Measurements from ENCODE around the gene CCDC106. TPM values are rescaled to one million over a fixed set of nuclear protein-coding genes. Genes with fewer than 3 reads are reported as not detected.

Gene CCDC106
- total RNA-seq, 1 experiment from 2014 or later: 19.9 TPM

DNA sequence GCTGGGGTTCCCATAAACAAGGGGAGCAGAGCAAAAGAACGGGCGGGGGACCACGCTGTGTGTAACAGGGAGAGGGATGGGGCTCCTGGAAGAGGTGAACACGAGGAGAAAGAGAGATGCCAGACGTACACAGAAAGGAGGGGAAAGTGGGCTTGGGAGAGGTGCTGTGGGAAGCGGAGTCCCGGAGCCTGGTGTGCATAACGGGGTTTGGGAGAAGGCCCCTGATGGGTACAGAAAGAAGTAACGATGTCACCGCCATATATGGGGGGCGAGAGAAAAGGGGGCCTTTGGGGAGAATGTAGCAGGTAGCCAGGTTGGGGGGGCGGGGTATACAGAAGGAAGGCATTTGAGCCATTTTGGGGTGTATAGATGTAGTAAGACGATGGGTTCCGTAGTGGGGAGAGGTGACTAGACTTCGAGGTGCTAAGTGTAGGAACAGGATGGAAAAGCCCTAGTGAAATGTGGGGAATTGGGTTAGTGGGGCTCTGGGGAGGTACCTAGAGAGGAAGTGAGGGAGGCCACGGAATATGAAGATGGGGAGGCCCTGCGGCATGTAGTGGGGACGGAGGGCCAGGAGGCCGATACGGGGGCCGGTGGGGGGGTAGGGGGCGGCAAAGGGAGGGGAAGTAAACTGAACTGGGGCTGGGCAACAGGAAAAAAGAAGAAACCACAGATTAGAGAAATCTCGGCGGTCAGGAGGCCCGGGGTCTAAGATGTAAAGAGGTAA, 6.4 kb upstream of the CCDC106 start:
- Histone ChIP-seq H2BK15ac (ENCODE audit: low read depth, low read length) (no peak overlapping the region), H3K23me2 (ENCODE audit: insufficient read length, low read depth, low read length, poor library complexity, severe bottlenecking) (peaks cover 29% of the 10 kb centered on the region), H2BK120ac (ENCODE audit: low read depth, low read length, poor library complexity, severe bottlenecking) (no peak overlapping the region), H3K9me3 (ENCODE audit: control insufficient read depth, low read depth, low read length) (no peaks in the 10 kb centered on the region), H2BK5ac (ENCODE audit: insufficient read length, low read length) (no peak overlapping the region), H3K23ac (ENCODE audit: insufficient read length, low read depth, low read length) (no peak overlapping the region), H4K5ac (ENCODE audit: insufficient read length, low read depth, low read length) (no peak overlapping the region), H2BK12ac (ENCODE audit: insufficient read length, low read depth, low read length) (no peak overlapping the region), H4K8ac (replicated peaks; ENCODE audit: insufficient read length, low read depth, low read length) (no peak overlapping the region), H2AK5ac (ENCODE audit: insufficient read length, low read length) (no peak overlapping the region), H3K79me2 (ENCODE audit: insufficient read depth, low read length) (peaks cover 7% of the 10 kb centered on the region; the same call in 1 of the 2 replicates), H2AFZ (ENCODE audit: low read length) (no peak overlapping the region), H3K27me3 (ENCODE audit: insufficient read depth, low read length) (no peaks in the 10 kb centered on the region), H3K9ac (ENCODE audit: extremely low read depth, insufficient read length, low read length) (peak overlapping the region; percentile 61), H4K20me1 (ENCODE audit: control insufficient read depth, insufficient read depth, insufficient read length) (no peaks in the 10 kb centered on the region), H3K27ac (ENCODE audit: insufficient read length, low read depth, low read length) (no peak overlapping the region), H3K4me2 (ENCODE audit: insufficient read depth, insufficient read length, low read length) (peak overlapping the region; percentile 73), H3K79me1 (ENCODE audit: insufficient read depth, low read depth, low read length, poor library complexity, severe bottlenecking) (peaks cover 3% of the 10 kb centered on the region), H3K56ac (ENCODE audit: insufficient read length, low read depth, low read length) (no peak overlapping the region), H3K4me1 (ENCODE audit: insufficient read depth, low read length) (no peaks in the 10 kb centered on the region), H4K91ac (ENCODE audit: insufficient read length, low read depth, low read length) (no peak overlapping the region), H2BK20ac (ENCODE audit: low read depth, low read length, poor library complexity, severe bottlenecking) (no peak overlapping the region), H3K18ac (ENCODE audit: insufficient read length, low read depth, low read length) (no peak overlapping the region), H3T11ph (ENCODE audit: low read length) (no peak overlapping the region), H3K14ac (ENCODE audit: insufficient read depth, low read length) (peak overlapping the region; percentile 46; the same call in 1 of the 2 replicates), H3K4ac (ENCODE audit: low read depth, low read length) (no peak overlapping the region)
- Mint-ChIP-seq H3K4me3 (peak overlapping the region; percentile 97), H3K27me3 (ENCODE audit: low read depth) (peaks cover 3% of the 10 kb centered on the region; the same call in 1 of the 2 replicates), H3K4me1 (peaks cover 17 to 35% of the 10 kb centered on the region in 2 experiments), H3K9me3 (peaks cover 0 to 4% of the 10 kb centered on the region in 2 experiments; a peak in 3 of 5 replicates), H3K36me3 (ENCODE audit: insufficient read depth in 1 of 3, low read depth in 3 of 3) (peaks cover 24 to 34% (median 32%) of the 10 kb centered on the region in 3 experiments), H3K27ac (peak overlapping the region; percentile 84 to 95 (median 91))
- TF ChIP-seq, protein P1, sequence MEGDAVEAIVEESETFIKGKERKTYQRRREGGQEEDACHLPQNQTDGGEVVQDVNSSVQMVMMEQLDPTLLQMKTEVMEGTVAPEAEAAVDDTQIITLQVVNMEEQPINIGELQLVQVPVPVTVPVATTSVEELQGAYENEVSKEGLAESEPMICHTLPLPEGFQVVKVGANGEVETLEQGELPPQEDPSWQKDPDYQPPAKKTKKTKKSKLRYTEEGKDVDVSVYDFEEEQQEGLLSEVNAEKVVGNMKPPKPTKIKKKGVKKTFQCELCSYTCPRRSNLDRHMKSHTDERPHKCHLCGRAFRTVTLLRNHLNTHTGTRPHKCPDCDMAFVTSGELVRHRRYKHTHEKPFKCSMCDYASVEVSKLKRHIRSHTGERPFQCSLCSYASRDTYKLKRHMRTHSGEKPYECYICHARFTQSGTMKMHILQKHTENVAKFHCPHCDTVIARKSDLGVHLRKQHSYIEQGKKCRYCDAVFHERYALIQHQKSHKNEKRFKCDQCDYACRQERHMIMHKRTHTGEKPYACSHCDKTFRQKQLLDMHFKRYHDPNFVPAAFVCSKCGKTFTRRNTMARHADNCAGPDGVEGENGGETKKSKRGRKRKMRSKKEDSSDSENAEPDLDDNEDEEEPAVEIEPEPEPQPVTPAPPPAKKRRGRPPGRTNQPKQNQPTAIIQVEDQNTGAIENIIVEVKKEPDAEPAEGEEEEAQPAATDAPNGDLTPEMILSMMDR (conservative IDR thresholded peaks at IDR 0.05): no peak
- WGBS (ENCODE audit: extremely low coverage, insufficient read length, low lambda C conversion rate): no CpG with 5 or more reads among the region's 25 CpGs
- DNase-seq: no peak

All from H9 (cell line).